GM18520 (cell line): Measurements from ENCODE around the gene VSTM1.
"Not testable (repeated sequence)": the region's sequence is repeated elsewhere in the genome, so short reads cannot be mapped to it uniquely, and the experiment has no call there.

Experiments
- ATAC-seq: cut with Tn5 transposase; IDR thresholded peaks from one replicate; pipeline ENCODE4 v1.9.1; 2021; ENCODE audit not compliant: unreplicated experiment

VSTM1 gene

DNA sequence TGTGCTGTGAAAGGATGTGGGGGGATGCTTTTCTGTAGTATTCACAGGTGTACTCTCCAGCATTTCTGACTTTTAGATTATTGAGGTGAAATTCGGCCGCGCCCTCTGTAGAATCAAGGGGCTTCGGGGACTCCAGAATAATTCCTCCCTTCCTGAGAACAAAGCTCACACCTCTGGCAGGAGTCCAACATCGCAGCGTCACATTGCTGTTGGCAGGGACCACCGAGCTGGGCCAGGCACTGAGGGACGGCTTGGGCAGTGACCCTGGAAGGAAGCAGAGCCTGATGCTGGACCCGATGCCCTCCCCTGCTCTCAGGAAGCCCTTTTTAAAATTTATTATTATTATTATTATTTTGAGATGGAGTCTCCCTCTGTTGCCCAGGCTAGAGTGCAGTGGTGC is 11.2 kb upstream of the VSTM1 start:
- no peak for ATAC-seq

GRCh38 chr19:54073829-54074228 is 10.1 kb upstream of the VSTM1 start:
- no peak for ATAC-seq

GRCh38 chr19:54069470-54069869 is 5.8 kb upstream of the VSTM1 start:
- no peak for ATAC-seq

- ATAC-seq, result no peak
Observed at GRCh38 chr19:54062643-54063042, 1.1 kb downstream of the VSTM1 start.

DNA sequence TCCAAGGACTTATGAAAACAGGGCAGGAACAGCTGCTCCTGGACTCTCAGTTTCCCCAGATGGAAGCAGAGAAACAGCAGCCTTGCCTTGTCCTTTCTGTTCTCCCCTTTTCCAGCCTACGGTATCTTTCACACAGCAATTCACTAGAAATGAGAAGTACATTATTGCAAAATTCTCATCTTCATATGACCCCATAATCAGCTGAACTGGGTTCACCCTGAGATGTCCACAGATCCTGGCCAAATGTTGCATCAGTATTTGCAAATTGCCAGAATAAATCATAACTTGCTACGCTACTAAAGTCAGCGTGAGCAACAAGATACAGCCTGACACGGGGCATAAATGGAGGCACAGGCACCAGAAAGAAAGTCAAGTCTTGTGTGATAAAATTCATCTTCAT is 16.1 kb downstream of the VSTM1 start:
- no peak for ATAC-seq

GRCh38 chr19:54045771-54046170 is 17.9 kb downstream of the VSTM1 start:
- no peak for ATAC-seq

DNA sequence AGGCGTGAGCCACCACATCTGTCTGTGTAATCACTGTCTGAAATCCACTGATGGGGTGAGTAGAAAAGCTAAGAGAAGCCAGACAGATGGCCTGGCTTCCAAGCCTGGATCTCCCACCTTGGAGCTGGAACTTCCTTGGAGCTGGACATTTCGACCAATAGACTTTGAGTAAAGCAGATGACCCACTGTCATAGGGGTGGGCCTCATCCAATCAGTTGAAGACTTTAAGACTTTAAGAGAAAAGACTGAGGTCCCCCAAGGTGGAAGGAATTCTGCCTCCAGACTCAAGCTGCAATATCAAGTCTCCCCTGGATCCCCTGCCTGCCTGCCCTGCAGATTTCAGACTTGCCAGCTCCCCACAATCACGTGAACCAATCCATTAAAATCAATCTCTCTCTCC is 20.7 kb downstream of the VSTM1 start:
- ATAC-seq, result no peak

DNA sequence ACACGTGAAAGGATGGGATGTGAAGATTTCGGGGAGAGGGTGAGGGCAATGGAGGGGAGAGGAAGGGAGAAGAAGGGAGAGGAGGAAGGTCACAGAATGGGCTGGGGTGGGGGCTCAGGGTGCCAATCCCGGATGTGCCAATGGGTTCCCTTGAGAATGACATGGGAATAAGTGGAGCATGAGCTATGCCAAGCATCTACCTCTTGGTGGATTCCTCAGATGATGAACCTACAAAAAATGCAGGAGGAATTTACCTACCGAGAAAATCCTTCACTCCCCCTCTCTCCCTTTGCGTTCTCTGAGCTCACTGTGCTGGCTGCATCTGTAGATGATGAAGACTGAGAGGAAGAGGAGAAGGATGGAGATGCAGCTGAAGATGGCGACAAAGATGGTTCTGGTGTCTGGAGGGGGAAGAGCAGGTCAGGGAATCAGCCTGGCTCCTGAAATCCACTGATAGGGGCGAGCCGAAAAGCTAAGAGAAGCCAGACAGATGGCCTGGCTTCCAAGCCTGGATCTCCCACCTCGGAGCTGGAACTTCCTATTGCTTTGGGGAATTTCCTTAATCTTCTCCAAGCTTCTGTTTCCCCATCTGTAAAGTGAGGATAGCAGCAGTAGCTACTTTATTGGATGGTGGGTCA is 21.6 kb downstream of the VSTM1 start:
- no peak for ATAC-seq

DNA sequence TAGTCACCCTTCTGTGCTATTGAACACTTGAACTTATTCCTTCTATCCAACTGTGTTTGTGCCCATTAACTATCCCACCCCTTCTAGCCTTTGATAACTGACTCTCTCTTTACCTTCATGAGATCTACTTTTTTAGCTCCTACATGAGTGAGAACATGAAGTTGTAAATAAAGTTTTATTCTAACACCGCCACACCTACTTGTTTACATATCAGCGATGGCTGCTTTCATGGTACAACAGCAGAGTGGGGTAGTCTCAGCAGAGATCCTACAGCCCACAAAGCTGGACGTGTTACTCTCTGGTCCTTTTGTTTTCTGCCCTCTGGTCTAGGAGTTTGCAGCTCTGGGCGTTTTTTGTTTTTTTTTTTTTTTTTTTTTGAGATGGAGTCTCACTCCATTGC is 23.7 kb downstream of the VSTM1 start:
- no peak for ATAC-seq

GRCh38 chr19:54036542-54036941 is 27.2 kb downstream of the VSTM1 start:
- ATAC-seq, result not testable (repeated sequence)

DNA sequence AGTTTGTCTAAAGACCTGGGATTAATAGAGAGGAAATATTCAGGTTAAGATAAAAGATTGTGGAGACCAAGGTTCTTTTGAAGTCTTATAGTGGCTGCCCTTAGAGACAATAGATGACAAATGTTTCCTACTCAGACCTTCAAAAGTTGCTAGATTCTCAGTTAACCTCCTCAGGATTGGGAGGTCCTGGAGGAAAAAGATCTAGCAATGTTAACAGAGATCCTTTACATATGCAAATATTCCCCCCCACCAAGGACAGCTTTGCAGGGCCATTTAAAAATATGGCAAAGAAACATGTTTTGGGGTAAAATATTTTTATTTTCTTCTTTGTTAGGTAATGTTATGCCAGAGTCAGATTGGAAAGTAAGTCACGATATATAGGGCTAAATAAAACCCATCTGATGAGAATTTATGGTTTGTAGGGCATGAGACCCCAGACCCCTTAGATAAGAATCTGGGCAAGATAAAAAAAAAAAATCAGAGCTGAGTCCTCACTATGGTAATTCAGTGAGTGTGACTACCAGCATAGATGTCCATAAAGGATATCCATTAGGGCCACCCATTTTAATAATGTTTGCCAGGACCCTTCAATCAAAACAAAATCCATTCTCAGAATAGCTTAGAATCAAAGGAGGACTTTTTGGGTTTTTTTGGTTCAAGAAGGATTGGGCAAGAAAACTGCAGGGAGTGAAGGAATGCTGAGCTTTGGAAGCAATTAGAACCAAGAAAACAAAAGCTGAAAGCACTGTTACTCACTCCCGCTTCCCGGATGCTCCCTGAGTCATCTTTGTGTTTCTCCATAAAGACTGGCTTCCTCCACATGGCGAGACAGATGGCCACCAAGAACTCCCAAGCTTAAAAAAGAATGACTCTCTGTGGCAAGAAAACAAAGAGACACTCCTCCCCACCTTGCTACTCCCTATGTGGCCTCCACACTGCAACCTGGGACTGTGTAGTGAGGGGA is 28.2 kb downstream of the VSTM1 start:
- no peak for ATAC-seq

- no peak for ATAC-seq
Observed at GRCh38 chr19:54030895-54031586, 32.7 kb downstream of the VSTM1 start.

DNA sequence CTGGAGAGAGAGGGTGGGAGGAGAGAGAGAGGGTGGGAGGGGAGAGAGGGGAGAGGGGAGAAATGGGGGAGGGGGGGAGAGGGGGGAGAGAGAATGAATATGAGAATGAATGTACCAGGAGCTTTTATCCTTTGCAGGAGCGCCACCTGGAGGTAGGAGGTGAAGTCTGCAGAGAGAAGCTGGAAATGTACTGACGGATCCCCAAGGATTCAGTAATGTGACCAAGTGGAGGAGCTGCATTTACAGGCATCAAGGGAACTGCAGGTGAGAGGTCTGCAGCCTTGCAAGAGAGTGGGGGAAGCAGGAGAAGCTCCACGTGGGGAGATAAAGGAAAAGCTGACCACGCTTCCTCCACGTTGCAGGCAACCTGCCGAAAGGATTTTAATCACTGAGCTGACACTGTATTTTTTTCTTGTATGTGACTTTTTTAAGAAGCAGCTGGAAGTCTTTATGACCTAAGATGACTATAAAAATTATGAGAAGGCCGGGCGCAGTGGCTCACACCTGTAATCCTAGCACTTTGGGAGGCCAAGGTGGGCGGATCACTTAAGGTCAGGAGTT is 33.7 kb downstream of the VSTM1 start:
- ATAC-seq, result no peak

DNA sequence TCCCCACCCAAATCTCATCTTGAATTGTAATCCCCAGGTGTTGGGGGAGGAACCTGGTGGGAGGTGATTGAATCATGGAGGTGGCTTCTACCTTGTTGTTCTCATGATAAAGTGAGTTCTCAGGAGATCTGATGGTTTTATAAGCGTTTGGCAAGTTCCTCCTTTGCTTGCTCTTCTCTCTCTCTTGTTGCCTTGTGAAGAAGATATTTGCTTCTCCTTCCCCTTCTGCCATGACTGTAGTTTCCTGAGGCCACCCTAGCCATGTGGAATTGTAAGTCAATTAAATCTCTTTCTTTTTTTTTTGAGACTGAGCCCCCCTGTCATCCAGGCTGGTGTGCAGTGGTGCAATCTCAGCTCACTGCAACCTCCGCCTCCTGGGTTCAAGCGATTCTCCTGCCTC is 34.4 kb downstream of the VSTM1 start:
- ATAC-seq, result no peak

- no peak for ATAC-seq
Observed at GRCh38 chr19:54026656-54027055, 37.0 kb downstream of the VSTM1 start.

DNA sequence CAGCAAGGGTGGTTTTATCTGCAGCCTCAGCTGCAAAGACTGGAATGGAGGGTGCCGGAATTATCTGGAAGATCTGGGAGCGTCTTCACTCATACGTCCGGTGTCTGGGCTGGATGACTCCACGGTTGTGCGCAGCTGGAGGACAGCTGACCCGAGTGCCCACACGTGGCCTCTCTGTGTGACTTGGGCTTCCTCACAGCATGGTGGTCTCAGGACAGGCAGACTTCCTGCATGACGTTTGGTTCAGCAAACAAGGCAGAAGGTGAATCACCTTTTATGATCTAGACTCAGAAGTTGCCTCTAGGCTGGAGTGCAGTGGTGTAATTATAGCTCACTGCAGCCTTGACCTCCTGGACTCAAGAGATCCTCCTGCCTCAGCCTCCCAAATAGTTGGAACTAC is 39.0 kb downstream of the VSTM1 start:
- ATAC-seq, result no peak

DNA sequence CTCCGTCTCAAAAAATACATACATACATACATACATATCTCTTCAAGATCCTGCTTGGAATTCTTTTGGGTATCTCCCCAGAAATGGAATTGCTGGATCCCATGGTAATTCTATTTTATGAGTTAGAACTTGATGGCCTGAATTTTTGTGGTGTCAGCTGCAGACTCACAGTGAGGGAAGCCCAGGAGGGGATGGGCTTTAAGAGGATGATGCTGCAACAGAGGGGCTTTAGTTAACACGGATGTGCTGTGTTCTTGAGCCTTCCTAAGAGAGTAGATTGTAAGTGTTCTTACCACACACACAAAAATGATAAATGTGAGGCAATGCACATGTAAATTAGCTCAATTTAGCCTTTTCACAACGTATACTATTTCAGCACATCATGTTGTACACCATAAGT is 40.5 kb downstream of the VSTM1 start:
- ATAC-seq, result no peak

DNA sequence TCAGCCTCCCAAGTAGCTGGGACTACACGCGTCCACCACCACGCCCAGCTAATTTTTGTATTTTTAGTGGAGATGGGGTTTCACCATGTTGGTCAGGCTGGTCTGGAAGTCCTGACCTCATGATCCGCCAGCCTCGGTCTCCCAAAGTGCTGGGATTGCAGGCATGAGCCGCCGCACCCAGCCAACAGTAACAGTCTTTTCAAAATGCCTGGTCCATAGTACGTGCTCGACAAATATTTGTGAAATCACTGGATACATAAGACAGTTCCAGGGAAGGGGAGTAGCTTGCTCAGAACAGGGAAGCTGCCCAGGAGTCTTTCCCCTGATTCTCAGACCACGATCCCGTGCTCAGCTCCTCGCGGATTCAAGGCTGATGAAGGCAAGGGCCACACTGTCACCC is 41.8 kb downstream of the VSTM1 start:
- no peak for ATAC-seq

DNA sequence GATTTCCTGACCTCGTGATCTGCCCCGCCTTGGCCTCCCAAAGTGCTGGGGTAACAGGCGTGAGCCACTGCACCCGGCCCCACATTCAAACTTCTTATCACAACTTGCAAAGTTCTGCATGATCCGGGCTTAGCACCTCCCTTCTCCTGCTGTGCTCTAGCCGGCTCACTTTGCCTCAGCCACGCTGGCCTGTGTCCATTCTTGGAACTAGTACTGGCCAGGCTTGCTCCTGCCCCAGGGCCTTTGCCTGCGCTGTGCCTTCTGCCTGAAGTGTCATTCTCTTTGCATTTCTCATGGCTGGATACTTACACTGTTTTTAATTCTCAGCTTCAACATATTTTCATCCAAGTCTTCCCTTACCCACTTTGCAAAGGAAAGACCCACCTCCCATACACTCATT is 42.3 kb downstream of the VSTM1 start:
- ATAC-seq, result no peak

- no peak for ATAC-seq
Observed at GRCh38 chr19:54017261-54017660, 46.4 kb downstream of the VSTM1 start.

GRCh38 chr19:54014920-54015560 is 48.7 kb downstream of the VSTM1 start:
- no peak for ATAC-seq
